ENCODE data around the gene ZFPM1.
A peak's percentile ranks its signal among the peaks of the same experiment; 100 is the strongest.

ZFPM1 gene

DNA sequence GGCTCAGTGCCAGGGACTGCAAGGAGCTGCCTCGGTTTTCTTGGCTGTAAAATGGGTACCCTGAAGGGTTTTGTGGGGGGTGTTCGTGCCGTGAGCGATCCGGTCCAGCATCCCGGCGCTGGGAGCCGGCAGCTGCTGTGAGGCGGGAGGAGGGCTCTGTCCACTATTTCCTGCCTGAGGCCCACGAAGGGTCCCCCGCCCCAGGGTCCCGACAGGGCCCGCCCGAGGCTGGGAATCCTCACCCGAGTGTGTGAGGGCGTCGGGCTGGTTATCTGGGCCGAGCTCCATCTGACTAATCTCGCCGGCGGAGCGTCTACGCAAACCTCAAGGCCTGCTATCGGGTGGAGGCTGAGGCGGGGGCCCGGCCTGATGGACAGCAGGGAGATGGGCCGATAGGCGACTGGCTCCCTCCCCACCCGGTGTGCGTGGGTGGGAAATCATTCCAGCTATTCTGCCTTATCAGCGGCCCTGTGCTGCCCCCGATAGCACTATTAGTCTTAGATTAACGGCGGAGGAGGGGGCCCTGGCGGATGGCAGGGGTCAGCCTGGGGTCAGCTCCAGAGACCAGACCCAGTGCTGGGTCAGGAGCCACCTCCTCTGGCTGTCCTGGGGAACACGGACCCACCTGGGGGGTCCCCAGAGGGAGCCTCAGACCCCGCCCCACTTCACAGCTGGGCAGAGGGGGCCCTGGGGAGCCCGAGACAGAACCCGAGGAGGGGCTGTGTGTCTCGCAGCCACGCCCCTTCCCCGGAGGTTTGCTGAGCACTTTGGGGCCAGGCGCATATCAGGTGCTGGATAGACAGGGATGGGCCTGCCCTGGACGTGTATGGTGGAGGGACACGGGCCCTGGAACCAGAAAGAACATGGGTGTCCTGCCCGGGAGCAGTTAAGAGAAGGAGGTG lies 44.7 kb downstream of the ZFPM1 start:
- DNase-seq (ENCODE audit: low read depth in 2 of 2) = no peak

- DNase-seq (ENCODE audit: low read depth in 2 of 2) = no peak
Observed at GRCh38 chr16:88498576-88499208, 45.6 kb downstream of the ZFPM1 start.

DNA sequence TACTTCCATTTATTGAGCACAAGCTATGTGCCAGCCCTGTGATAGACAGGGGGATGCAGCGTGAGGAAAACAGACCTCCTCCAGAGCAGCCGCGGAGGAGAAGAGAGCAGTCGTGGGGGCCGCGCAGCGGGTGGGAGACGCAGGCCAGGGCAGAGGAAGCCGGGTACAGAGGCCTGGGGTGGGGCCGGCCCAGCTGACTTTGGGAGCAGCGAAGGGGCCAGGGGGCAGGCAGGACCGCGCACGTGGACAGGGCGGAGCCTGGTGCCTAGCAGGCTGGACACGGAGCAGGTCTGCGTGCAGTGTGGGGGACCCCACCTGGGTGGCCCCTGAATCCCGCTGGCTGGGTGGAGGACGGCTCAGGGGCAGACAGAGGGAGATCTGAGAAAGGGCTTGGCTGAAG lies 46.2 kb downstream of the ZFPM1 start:
- DNase-seq (ENCODE audit: low read depth in 2 of 2) = no peak

- no peak for DNase-seq (ENCODE audit: low read depth in 2 of 2)
Observed at GRCh38 chr16:88499836-88500251, 46.8 kb downstream of the ZFPM1 start.

DNA sequence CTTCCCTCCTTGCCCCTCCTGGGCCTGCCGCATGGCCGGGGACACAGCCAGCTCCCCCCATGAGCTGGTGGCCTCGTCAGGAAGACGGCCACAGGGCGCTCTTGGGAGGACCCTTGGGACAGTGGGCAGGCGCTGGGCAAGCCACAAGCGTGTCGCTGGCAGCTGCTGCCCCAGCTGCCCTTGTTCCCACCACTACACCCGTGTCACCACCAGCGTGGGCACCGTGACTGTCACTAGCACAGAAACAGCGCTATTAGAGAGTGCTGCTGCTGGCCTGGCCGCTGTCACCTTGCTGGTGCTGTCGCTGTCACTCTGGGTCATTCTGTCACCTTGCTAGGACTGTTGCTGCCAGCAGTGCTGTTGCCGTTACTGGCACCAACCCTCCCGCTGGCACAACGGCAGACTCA lies 47.2 kb downstream of the ZFPM1 start:
- no peak for DNase-seq (ENCODE audit: low read depth in 2 of 2)

- no peak for DNase-seq (ENCODE audit: low read depth in 2 of 2)
Observed at GRCh38 chr16:88502371-88502770, 49.3 kb downstream of the ZFPM1 start.

- DNase-seq (ENCODE audit: low read depth in 2 of 2) = no peak
Observed at GRCh38 chr16:88502776-88503280, 49.7 kb downstream of the ZFPM1 start.

- DNase-seq (ENCODE audit: low read depth in 2 of 2) = no peak
Observed at GRCh38 chr16:88503374-88503770, 50.3 kb downstream of the ZFPM1 start.

DNA sequence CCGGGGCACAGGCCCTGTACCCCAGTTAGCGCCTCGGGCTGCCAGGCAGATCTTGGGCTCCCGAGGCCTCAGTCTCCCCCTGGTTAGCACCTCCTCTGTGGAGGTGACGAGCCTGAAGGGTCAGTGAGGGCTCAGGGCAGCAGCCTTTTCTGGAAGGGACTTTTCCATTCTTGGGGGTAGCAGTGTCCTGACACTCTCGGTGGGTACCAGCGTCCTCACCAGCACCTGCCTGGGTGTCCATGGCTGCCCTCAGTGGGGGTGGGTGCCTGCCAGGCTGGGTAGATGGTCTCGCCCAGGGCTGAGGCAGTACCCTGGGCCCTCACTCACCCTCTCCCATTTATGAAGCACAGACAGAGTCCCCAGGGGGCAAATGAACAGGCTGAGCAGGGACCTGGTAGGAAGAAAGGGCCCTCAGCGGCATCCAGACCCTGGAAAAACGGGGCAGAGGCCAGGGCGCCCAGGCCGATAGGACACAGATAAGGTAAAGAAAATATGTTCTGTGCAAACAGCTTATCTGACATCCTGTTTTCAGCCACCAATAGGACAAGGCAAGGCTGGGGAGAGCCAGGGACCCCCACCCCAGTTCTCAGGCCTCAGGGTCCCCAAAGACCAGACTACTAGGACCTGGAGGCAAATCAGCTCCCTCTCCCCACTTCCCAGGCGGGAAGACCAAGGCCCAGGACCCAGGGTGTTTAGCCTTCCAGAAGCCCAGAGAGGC lies 50.9 kb downstream of the ZFPM1 start:
- DNase-seq (ENCODE audit: low read depth in 2 of 2) = no peak

DNA sequence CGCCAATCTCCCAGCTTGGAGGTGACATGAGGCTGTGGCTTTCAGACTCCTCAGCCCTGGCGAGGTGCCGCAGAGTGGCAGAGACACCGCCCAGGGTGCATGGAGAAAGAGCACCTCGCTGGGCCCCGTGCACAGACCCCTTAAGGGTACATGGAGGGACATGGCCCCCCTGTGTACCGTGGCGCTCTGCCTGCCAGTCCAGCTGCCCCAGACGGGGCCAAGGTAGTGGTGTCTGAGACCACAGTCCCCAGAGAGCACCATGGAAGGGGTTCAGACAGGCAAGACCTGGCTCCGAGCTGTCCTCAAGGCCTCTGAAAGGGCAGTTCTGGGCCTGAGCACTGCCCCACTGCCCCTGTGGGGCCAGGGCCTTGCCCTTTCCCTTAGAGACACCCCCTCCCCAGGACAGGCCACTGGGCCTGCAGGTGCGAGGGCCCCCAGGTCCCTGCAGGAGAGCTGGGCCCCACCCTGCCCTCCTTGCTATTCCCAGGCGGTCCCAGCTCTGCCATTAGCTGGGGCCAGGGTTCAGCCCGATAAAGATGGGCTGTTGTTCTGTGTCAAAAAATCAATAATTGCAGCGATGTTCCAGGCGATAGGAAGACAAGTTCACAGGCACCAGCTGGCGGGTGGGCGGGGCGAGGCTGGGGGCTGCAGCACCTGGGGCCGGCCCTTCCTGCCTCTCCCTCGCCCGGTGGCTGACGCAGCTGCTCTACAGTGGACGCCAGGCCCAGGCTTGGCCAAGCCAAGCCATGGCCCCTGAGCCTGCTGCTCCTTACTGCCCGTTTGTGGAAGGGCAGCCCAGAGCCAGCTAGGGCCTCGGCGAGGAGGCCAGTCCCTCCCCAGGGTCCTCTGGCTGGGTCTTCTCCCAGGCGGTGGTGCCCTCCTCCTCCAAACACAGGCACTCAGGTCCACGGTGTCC lies 51.7 kb downstream of the ZFPM1 start:
- DNase-seq (ENCODE audit: low read depth in 2 of 2) = no peak

DNA sequence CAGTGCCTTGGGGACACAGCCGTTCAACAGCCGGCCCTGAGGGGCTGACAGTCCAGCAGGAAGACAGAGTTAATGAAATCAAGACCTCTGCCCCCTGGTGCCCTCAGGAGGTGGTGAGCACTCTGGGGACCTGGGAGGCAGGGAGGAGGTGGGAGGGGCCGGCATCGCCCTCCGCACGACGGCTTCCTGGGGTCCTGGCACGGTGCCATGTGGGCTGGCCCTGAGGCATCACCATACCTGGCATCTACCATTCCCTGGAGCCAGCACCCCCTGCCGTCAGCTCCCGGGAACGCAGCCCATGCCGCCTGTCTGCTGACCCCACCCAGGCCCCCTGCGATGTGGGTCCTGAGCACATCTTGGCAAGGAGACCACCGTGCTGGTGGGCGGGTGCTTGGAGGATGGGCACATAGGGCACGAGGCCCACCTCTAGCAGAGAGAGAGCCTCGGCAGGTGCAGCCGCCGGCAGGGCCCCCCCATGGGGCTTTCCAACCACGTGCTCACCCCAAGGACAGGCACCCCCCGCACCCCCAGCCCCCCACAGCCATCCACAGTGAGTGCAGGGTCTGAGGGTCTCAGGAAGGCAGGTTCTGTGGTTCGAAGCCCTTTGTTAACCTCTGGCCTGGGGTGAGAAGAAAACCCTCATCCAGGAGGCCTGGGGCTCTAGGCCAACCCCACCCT lies 52.5 kb downstream of the ZFPM1 start:
- DNase-seq (ENCODE audit: low read depth in 2 of 2) = peak; percentile 39 to 53

- no peak for DNase-seq (ENCODE audit: low read depth in 2 of 2)
Observed at GRCh38 chr16:88506723-88507122, 53.6 kb downstream of the ZFPM1 start.

DNA sequence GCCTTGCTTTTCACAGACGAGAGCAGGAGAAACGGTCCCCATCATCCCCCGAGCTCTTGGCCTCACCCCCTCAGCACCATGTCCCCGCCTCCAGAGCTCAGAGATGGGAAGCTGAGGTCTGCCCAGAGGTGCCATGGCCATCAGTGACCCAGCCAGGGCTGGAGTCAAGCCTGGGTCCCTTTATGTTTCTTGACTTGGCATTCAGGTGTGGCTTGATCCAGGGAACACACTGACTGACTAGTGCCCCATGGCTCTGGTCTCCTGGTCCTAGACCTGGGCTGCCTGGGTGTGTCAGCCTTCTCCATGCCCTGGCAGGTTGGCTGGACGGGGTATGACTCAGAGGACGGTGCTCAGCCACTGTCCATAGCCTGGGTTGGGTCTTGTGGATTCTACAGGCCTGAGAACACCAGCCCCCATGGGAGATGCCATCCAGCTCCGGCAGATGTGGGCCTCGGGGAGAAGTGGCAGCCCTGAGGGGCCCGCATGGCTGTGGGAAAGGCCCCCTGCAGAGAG lies 54.2 kb downstream of the ZFPM1 start:
- no peak for DNase-seq (ENCODE audit: low read depth in 2 of 2)

DNA sequence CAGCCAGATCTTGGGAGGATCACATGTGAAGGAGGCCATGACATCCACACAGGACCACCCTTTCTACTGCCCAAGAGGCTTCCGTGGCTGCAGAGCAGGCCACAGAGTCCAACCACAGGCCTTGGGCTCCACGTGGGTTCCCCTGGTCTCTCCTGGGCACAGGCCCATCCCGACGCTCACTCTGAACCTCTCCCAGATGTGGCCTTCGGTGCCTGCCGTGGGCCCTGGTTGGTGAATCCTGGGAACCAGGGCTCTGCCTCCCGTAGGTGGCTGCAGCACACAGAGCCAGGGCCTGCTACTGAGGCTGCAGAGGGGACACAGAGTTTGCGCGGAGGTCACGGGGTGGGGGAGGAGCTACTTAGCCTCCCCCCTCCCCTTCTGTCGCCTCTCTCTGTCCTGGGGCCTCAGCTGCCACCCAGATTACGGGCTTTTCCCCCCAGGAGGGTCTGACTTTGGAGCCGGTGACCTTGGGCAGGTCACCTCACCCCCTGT lies 55.3 kb downstream of the ZFPM1 start:
- DNase-seq (ENCODE audit: low read depth in 2 of 2) = no peak

DNA sequence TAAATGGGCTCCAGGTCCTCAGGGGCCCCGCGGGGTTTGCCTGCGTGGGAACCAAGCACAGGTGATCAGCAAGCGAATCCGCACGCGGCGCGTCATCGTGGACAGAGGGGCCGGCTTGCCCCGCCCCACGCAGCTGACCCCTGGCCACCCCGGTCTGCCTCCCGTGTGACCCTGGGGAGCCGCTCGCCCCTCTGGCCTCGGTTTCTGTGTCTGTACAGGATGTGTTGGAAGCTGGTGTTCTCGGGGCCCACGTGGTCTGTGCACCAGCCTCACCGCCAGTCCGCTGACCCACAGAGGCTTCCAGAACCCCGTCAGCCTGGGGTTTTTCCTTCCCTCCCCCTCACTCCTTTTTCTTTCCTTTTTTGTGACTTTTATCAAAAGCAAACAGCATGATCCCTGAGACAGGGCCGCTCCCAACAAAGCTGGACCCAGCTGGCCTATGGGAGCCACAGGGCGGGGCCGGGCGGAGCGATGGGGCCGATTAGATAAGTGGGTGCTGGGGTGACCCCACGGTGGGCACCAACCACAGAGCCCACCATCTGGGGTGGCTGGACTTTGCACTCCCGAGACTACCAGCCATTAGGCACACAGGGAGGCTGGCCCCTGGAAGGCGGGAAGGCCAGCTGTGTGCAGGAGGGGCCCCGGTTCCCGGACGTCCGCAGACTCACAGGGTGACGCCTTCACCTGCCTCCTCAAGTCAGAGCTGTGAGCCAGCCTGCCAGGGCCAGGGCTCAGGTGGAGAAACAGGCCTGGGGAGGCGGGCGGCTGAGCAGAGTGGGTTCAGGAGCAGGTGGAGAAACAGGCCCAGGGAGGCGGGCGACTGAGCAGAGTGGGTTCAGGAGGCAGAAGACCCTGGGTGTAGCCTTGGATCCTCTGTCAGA lies 56.0 kb downstream of the ZFPM1 start:
- DNase-seq (ENCODE audit: low read depth in 2 of 2) = no peak

- no peak for DNase-seq (ENCODE audit: low read depth in 2 of 2)
Observed at GRCh38 chr16:88509749-88510069, 56.6 kb downstream of the ZFPM1 start.

DNA sequence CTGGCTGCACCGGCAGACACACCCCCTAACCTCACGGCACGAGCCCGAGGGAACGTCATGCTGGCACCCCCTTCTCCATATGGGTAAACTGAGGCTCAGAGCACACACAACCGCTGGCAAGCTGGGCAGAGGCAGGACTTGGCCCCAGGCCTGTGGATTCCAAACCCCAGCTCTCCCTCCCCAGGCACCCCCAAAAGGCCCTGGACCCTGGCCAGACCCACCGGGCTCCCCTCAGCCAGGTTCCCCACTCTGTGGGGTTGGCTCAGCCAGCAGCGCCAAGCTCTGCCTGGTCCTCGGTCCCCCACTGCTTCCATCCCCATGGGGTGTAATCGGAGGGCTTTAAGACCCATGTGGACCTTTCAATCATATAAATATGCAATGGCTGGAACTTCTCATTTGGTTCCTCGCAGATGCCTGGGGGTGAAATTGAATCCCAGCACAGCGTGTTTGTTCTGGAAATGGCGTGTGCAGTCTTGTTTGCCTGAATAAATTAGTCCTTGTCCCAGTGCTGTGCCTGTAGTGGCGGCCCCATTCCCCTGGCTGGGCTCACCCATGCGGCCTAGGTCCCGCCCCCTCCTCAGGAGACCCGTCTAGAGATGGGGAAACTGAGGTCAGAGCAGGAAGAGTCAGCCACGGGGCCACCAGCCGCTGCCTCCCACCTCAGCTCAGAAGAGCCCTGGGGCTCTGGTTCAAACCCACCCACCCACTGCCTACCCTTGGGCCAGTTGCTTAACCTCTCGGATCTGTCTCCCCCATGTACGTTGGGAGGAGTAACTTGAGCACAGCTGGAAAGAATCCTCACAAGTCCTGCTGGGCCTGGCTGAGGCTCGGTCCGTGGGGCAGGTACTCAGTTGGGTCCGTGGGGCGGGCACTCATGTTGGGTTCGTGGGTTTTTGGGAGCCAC lies 57.3 kb downstream of the ZFPM1 start:
- DNase-seq (ENCODE audit: low read depth in 2 of 2) = no peak

GRCh38 chr16:88511060-88511459 lies 58.0 kb downstream of the ZFPM1 start:
- DNase-seq (ENCODE audit: low read depth in 2 of 2) = no peak
